Measurements from ENCODE around the gene SRPRB.

DNA sequence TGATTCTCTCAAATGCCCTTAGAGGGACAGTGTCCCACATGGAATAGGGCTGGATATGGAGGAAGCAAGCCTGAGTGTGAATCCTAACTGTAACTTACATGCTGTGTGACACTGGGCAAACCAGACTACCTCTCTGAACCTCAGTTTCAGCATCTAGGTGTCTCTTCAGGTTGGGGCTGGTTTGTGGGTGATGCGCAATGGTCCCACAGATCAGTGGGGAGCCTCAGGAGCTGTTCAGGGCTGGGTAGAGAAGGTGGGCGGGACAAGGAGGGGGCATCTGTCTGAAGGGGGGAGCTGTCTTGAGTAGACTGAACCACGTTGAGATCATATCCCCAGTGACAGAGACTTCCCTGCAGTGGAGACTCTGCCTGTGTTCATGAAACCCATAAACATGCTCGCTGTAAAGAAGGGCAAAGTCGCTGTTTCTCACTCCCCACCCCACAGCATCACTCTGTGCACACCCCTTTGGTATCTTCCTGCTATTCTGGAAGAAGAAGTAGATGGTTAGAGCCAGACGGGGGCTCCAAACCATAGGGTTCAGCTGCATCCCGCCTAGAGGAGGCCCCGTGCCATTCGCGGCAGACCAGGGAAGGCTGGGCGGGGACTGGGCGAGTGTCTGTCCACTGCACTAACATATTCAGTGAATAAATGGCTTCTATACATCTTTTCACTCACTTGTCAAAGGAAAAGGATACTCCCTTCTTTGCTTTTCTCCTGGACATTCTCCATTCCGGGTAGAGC lies 28.4 kb downstream of the SRPRB start:
- no peak for TF ChIP-seq POLR2A (IDR thresholded peaks at IDR 0.05)
- no peak for TF ChIP-seq CTCF (IDR thresholded peaks at IDR 0.05)

Measured in testis (tissue), 2 donors.